ENCODE measurements around the gene PRR23E.

GRCh38 chr3:127195417-127195816 lies 2.5 kb downstream of the PRR23E start:
- TF ChIP-seq CTCF (IDR thresholded peaks at IDR 0.05) (no peak), REST (IDR thresholded peaks at IDR 0.05; ENCODE audit: insufficient read depth in 1 of 2, low read depth in 2 of 2, low read length in 1 of 2) (no peak), TCF7L2 (IDR thresholded peaks at IDR 0.05; ENCODE audit: low read depth, low read length) (no peak), SIN3A (IDR thresholded peaks at IDR 0.05; ENCODE audit: borderline replicate concordance, insufficient read depth, low read depth, low read length) (no peak), POLR2AphosphoS5 (IDR thresholded peaks at IDR 0.05; ENCODE audit: low read depth, low read length) (no peak)

All from Panc1 (cell line).